K562 (cell line): Measurements from ENCODE around the gene COX6B2. TPM values are rescaled to one million over a fixed set of nuclear protein-coding genes. Genes with fewer than 3 reads are reported as not detected.
A peak's percentile ranks its signal among the peaks of the same experiment; 100 is the strongest.

Source experiments
- BRD9 ChIP-seq: fragments of 450-650 bp; IDR thresholded peaks from 2 replicates; pipeline ENCODE4 v1.6.1; 2018; ENCODE audit warnings: low read depth; ENCODE audit not compliant: partially characterized antibody
- CLOCK ChIP-seq: fragments of 250-450 bp; sonication (Bioruptor Pico); IDR thresholded peaks from 2 replicates; pipeline ENCODE4 v1.4.0; 2020; ENCODE audit warnings: mild to moderate bottlenecking, moderate library complexity, borderline replicate concordance
- ESRRA ChIP-seq: fragments of 450-650 bp; IDR thresholded peaks from 2 replicates; pipeline ENCODE4 v1.6.1; 2014; ENCODE audit warnings: low read depth, mild to moderate bottlenecking, moderate library complexity, borderline replicate concordance
- RBFOX2 ChIP-seq: fragments of 200-400 bp; formaldehyde crosslinking; IDR thresholded peaks from 2 replicates; pipeline ENCODE4 v1.6.1; 2017; ENCODE audit warnings: low read depth, mild to moderate bottlenecking, low read length, moderate library complexity
- SAFB ChIP-seq: fragments of 200-400 bp; formaldehyde crosslinking; IDR thresholded peaks from 2 replicates; pipeline ENCODE4 v1.6.1; 2017; ENCODE audit warnings: low read depth, low read length, borderline replicate concordance
- ZNF23 ChIP-seq: fragments of 250-450 bp; sonication (Bioruptor Pico); IDR thresholded peaks from 2 replicates; pipeline ENCODE4 v1.4.0; 2020; ENCODE audit warnings: mild to moderate bottlenecking
- ZNF384 ChIP-seq: IDR thresholded peaks from 2 replicates; pipeline ENCODE4 v1.6.1; 2012; ENCODE audit warnings: low read depth, low read length, improper control_type of control experiment
- ZNF507 ChIP-seq: conservative IDR thresholded peaks from 2 replicates; pipeline ENCODE4 v1.6.1; 2017; ENCODE audit warnings: missing genetic modification characterization, missing compliant biosample characterization
- polyA plus RNA-seq, 8 experiments: library from polyadenylated mRNA; depleted of rRNA in 4 of 8; stranded (reverse) in 5 of 8; unstranded in 3 of 8; fragments of >200 nt; fragmentation: Nextera tagmentation in 2 of 8; fragmentation: Illumina TruSeq in 1 of 8; extraction: Ambion mirVana in 2 of 8; extraction: Trizol in 1 of 8; gene quantifications; 2 replicates each; pipeline versions ENCODE4 v1.2.1 to v1.2.3, GENCODE V29; 2011 to 2014; ENCODE audit warnings: inconsistent platforms in 1 of 8, missing spikeins in 1 of 8
- total RNA-seq, 7 experiments: library from RNA; depleted of rRNA in 6 of 7; stranded (reverse); fragments of >200 nt in 6 of 7; fragmentation: Illumina TruSeq in 2 of 7; extraction: Trizol in 2 of 7; gene quantifications; 2 replicates each; pipeline versions ENCODE4 v1.2.1 to v1.2.3, GENCODE V29; 2011 to 2021; ENCODE audit warnings: low replicate concordance in 1 of 7
- TF ChIP-seq, protein P1 (sequence below): fragments of 450-650 bp; IDR thresholded peaks from 2 replicates; pipeline ENCODE4 v1.6.1; 2016; ENCODE audit warnings: mild to moderate bottlenecking, moderate library complexity
- TF ChIP-seq, protein P2 (sequence below): sonication (generic); formaldehyde crosslinking; IDR thresholded peaks from 2 replicates; pipeline ENCODE4 v1.9.0; 2022; ENCODE audit warnings: mild to moderate bottlenecking, missing genetic modification reagents

The COX6B2 gene
- total and polyA plus RNA-seq, 9 of the 15 experiments (the other 6 are each of a cell fraction or from before 2014, with no cell fraction given): 0.40 to 2.5 (median 0.83) TPM

DNA sequence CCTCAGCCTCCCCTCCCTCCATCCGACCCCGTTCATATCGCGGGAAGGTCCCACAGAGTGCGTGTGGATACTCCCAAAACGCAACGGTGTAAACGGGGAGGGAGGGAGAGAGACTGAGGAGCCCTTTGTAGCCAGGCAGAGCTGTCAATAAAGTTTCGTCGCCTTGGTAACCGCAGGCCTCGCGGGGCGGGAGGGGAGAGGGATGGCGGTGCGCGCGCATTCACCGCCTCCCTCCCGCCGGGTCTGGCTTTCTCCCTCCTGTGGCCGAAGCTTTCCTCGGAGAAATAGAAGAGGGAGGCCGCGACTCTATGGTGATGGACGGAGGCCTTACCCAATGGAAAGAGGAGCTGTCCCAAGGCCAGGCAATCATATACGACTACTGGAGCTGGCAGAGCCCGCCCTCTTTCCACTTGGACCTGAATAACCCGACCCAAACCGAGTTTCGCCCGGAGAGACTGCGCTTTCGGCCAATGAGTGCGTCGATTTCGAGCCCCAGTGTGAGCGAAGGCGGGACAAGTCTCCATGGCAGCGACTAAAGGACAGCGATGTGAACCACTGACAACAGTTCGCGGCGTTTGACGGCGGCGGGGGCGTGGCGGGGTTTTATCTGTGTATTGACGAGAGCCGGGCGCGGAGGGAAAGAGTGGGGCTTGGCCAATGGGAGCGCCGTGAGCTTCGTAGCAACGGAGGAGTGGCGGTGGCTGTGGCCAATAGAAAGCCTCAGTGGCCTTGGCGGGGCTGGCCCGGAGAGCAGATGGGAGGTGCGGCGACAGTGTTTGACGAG, 15.2 kb downstream of the COX6B2 start, which contains the start of gene KMT5C (continued):
- TF ChIP-seq, protein P1, sequence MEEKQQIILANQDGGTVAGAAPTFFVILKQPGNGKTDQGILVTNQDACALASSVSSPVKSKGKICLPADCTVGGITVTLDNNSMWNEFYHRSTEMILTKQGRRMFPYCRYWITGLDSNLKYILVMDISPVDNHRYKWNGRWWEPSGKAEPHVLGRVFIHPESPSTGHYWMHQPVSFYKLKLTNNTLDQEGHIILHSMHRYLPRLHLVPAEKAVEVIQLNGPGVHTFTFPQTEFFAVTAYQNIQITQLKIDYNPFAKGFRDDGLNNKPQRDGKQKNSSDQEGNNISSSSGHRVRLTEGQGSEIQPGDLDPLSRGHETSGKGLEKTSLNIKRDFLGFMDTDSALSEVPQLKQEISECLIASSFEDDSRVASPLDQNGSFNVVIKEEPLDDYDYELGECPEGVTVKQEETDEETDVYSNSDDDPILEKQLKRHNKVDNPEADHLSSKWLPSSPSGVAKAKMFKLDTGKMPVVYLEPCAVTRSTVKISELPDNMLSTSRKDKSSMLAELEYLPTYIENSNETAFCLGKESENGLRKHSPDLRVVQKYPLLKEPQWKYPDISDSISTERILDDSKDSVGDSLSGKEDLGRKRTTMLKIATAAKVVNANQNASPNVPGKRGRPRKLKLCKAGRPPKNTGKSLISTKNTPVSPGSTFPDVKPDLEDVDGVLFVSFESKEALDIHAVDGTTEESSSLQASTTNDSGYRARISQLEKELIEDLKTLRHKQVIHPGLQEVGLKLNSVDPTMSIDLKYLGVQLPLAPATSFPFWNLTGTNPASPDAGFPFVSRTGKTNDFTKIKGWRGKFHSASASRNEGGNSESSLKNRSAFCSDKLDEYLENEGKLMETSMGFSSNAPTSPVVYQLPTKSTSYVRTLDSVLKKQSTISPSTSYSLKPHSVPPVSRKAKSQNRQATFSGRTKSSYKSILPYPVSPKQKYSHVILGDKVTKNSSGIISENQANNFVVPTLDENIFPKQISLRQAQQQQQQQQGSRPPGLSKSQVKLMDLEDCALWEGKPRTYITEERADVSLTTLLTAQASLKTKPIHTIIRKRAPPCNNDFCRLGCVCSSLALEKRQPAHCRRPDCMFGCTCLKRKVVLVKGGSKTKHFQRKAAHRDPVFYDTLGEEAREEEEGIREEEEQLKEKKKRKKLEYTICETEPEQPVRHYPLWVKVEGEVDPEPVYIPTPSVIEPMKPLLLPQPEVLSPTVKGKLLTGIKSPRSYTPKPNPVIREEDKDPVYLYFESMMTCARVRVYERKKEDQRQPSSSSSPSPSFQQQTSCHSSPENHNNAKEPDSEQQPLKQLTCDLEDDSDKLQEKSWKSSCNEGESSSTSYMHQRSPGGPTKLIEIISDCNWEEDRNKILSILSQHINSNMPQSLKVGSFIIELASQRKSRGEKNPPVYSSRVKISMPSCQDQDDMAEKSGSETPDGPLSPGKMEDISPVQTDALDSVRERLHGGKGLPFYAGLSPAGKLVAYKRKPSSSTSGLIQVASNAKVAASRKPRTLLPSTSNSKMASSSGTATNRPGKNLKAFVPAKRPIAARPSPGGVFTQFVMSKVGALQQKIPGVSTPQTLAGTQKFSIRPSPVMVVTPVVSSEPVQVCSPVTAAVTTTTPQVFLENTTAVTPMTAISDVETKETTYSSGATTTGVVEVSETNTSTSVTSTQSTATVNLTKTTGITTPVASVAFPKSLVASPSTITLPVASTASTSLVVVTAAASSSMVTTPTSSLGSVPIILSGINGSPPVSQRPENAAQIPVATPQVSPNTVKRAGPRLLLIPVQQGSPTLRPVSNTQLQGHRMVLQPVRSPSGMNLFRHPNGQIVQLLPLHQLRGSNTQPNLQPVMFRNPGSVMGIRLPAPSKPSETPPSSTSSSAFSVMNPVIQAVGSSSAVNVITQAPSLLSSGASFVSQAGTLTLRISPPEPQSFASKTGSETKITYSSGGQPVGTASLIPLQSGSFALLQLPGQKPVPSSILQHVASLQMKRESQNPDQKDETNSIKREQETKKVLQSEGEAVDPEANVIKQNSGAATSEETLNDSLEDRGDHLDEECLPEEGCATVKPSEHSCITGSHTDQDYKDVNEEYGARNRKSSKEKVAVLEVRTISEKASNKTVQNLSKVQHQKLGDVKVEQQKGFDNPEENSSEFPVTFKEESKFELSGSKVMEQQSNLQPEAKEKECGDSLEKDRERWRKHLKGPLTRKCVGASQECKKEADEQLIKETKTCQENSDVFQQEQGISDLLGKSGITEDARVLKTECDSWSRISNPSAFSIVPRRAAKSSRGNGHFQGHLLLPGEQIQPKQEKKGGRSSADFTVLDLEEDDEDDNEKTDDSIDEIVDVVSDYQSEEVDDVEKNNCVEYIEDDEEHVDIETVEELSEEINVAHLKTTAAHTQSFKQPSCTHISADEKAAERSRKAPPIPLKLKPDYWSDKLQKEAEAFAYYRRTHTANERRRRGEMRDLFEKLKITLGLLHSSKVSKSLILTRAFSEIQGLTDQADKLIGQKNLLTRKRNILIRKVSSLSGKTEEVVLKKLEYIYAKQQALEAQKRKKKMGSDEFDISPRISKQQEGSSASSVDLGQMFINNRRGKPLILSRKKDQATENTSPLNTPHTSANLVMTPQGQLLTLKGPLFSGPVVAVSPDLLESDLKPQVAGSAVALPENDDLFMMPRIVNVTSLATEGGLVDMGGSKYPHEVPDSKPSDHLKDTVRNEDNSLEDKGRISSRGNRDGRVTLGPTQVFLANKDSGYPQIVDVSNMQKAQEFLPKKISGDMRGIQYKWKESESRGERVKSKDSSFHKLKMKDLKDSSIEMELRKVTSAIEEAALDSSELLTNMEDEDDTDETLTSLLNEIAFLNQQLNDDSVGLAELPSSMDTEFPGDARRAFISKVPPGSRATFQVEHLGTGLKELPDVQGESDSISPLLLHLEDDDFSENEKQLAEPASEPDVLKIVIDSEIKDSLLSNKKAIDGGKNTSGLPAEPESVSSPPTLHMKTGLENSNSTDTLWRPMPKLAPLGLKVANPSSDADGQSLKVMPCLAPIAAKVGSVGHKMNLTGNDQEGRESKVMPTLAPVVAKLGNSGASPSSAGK: no peak; the same call in 1 of the 2 replicates
- TF ChIP-seq ZNF23 (CRISPR knock-in tag) (no peak), ESRRA (peak; percentile 10; the same call in 1 of the 2 replicates), BRD9 (no peak), ZNF384 (peak; percentile 44; the same call in 1 of the 2 replicates), SAFB (0 out of 2 replicates have a peak, but pooled peaks have one; percentile 26), CLOCK (CRISPR knock-in tag) (no peak), ZNF507 (no peak), RBFOX2 (no peak; the same call in 1 of the 2 replicates)
- TF ChIP-seq, protein P2, sequence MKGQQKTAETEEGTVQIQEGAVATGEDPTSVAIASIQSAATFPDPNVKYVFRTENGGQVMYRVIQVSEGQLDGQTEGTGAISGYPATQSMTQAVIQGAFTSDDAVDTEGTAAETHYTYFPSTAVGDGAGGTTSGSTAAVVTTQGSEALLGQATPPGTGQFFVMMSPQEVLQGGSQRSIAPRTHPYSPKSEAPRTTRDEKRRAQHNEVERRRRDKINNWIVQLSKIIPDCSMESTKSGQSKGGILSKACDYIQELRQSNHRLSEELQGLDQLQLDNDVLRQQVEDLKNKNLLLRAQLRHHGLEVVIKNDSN (CRISPR knock-in tag): no peak
